ENCODE measurements around the gene ITIH5. TPM values are rescaled to one million over a fixed set of nuclear protein-coding genes. Genes with fewer than 3 reads are reported as not detected.

The ITIH5 gene
- polyA plus RNA-seq, 3 donors: not detected

DNA sequence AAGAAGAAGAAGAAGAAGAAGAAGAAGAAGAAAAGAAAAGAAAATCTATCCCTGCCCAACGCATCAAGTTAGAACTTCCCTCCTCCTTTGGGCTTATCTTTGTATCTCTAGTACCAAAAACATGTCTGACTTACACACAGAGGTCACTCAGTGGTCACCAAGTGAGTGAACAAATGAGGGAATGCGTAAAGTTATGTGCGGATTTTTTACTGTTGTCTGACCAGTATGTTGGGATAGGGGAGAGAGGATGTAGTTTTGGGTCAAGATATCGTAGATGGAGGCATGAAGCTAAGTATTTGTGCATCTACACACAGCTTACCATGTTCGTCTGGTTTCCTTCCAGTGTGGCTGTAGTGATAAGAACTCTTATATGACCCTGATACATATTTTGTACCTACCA, 99.9 kb downstream of the ITIH5 start:
- no peaks in the 10 kb centered on the region for H4K20me1 ChIP-seq (ENCODE audit: insufficient read depth, low read length)
- DNase-seq: no peak
- Mint-ChIP-seq H3K4me3 (no peak overlapping the region), H3K4me1 (no peaks in the 10 kb centered on the region), H3K27me3 (ENCODE audit: low read depth in 3 of 3) (peaks cover 0 to 4% (median 0%) of the 10 kb centered on the region in 3 donors), H3K36me3 (no peaks in the 10 kb centered on the region), H3K27ac (no peak overlapping the region), H3K9me3 (peaks cover 0 to 3% (median 0%) of the 10 kb centered on the region in 7 donors)
- no peak overlapping the region for H3K4me3 ChIP-seq (replicated peaks in 1 of 3; ENCODE audit: low read depth in 2 of 3, low read length in 3 of 3)
- no peak overlapping the region for H3K27ac ChIP-seq (ENCODE audit: low read depth in 1 of 2, low read length in 2 of 2)
- no peaks in the 10 kb centered on the region for H3K9me3 ChIP-seq (replicated peaks in 1 of 2; ENCODE audit: control insufficient read depth in 1 of 2, insufficient read depth in 1 of 2, low read length in 2 of 2)
- H3K79me2 ChIP-seq (ENCODE audit: insufficient read depth, low read length): no peaks in the 10 kb centered on the region
- intact Hi-C loops (cut with micrococcal nuclease): no loop called here
- H3K4me1 ChIP-seq (ENCODE audit: control insufficient read depth in 1 of 2, insufficient read depth in 2 of 2, low read length in 2 of 2): no peaks in the 10 kb centered on the region
- TF ChIP-seq, protein P1, sequence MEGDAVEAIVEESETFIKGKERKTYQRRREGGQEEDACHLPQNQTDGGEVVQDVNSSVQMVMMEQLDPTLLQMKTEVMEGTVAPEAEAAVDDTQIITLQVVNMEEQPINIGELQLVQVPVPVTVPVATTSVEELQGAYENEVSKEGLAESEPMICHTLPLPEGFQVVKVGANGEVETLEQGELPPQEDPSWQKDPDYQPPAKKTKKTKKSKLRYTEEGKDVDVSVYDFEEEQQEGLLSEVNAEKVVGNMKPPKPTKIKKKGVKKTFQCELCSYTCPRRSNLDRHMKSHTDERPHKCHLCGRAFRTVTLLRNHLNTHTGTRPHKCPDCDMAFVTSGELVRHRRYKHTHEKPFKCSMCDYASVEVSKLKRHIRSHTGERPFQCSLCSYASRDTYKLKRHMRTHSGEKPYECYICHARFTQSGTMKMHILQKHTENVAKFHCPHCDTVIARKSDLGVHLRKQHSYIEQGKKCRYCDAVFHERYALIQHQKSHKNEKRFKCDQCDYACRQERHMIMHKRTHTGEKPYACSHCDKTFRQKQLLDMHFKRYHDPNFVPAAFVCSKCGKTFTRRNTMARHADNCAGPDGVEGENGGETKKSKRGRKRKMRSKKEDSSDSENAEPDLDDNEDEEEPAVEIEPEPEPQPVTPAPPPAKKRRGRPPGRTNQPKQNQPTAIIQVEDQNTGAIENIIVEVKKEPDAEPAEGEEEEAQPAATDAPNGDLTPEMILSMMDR (IDR thresholded peaks at IDR 0.05): no peak
- 100% methylated on average over 2 of the region's 5 CpGs for WGBS (ENCODE audit: insufficient coverage)
- H3K4me2 ChIP-seq (replicated peaks; ENCODE audit: extremely low read depth, low read length, poor library complexity, severe bottlenecking): no peak overlapping the region
- no peak overlapping the region for H3K9ac ChIP-seq (ENCODE audit: insufficient read depth, low read length, poor library complexity, severe bottlenecking)
- no peaks in the 10 kb centered on the region for H3K36me3 ChIP-seq (replicated peaks in 1 of 2; ENCODE audit: control insufficient read depth in 1 of 2, insufficient read depth in 2 of 2, low read length in 2 of 2)
- H2AFZ ChIP-seq (ENCODE audit: insufficient read depth, low read depth, low read length, poor library complexity, severe bottlenecking): no peak overlapping the region
- H3K27me3 ChIP-seq (ENCODE audit: control insufficient read depth in 2 of 2, insufficient read depth in 2 of 2, low read length in 2 of 2): no peaks in the 10 kb centered on the region

DNA sequence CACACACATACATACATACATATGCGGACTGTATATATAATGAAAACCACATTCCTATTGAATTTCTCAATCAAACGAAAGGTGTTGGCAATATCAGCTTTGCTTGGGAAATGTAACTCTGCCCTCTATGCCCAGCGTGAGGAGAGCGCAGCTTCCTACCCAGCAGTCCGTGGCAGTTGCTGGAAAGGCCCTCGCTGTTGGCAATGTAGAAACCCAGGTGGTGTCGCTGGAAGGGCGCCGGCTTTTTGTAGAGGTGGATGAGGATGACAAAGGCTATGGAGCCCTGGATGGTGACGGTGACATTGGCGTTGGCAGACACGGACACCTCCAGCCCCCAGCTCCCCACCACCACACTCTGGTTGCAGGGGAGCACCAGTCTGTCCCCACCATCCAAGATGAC, 100.9 kb downstream of the ITIH5 start:
- no peak overlapping the region for H3K4me3 ChIP-seq (replicated peaks in 1 of 3; ENCODE audit: low read depth in 2 of 3, low read length in 3 of 3)
- peaks cover 0 to 4% (median 0%) of the 10 kb centered on the region in 3 donors for H3K27me3 Mint-ChIP-seq (ENCODE audit: low read depth in 3 of 3)
- 94% methylated on average over 5 of the region's 12 CpGs for WGBS (ENCODE audit: insufficient coverage)

More for the DNA sequence above, 100.9 kb downstream of the ITIH5 start:
- Histone ChIP-seq H3K79me2 (ENCODE audit: insufficient read depth, low read length) (no peaks in the 10 kb centered on the region), H3K9me3 (replicated peaks in 1 of 2; ENCODE audit: control insufficient read depth in 1 of 2, insufficient read depth in 1 of 2, low read length in 2 of 2) (no peaks in the 10 kb centered on the region), H3K9ac (ENCODE audit: insufficient read depth, low read length, poor library complexity, severe bottlenecking) (no peak overlapping the region), H3K27me3 (ENCODE audit: control insufficient read depth in 2 of 2, insufficient read depth in 2 of 2, low read length in 2 of 2) (no peaks in the 10 kb centered on the region), H3K36me3 (replicated peaks in 1 of 2; ENCODE audit: control insufficient read depth in 1 of 2, insufficient read depth in 2 of 2, low read length in 2 of 2) (no peaks in the 10 kb centered on the region), H3K4me2 (replicated peaks; ENCODE audit: extremely low read depth, low read length, poor library complexity, severe bottlenecking) (no peak overlapping the region), H3K4me1 (ENCODE audit: control insufficient read depth in 1 of 2, insufficient read depth in 2 of 2, low read length in 2 of 2) (no peaks in the 10 kb centered on the region), H2AFZ (ENCODE audit: insufficient read depth, low read depth, low read length, poor library complexity, severe bottlenecking) (no peak overlapping the region), H4K20me1 (ENCODE audit: insufficient read depth, low read length) (no peaks in the 10 kb centered on the region), H3K27ac (ENCODE audit: low read depth in 1 of 2, low read length in 2 of 2) (no peak overlapping the region)
- H3K4me1 Mint-ChIP-seq: no peaks in the 10 kb centered on the region
- no peak overlapping the region for H3K4me3 Mint-ChIP-seq
- H3K27ac Mint-ChIP-seq: no peak overlapping the region
- TF ChIP-seq, protein P1 (IDR thresholded peaks at IDR 0.05): no peak
- intact Hi-C loops (cut with micrococcal nuclease): no loop called here
- H3K9me3 Mint-ChIP-seq: peaks cover 0 to 3% (median 0%) of the 10 kb centered on the region in 7 donors
- no peaks in the 10 kb centered on the region for H3K36me3 Mint-ChIP-seq
- no peak for DNase-seq
